ENCODE data around the gene PLA2R1.

PLA2R1 gene

DNA sequence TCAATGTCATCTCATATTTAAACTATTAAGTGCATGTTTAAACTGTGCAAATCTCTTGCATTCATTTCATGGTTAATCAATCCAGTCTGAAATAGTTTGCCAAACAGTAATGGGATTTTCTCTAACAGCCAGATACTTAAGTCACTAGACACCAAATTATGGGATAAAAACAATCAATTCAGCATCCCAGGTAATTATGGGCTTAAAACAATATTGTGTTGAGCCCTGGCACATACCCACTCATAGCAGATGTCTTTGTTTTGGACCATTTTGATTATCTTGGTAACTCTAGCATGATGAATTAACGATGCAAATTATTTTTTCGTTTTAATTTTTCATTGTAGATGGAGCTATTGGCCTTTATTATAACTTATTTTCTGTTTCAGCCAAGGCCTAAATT, 145.9 kb downstream of the PLA2R1 start:
- no peaks in the 10 kb centered on the region for H3K9me3 ChIP-seq (replicated peaks; ENCODE audit: low read length)
- H3K27me3 ChIP-seq (ENCODE audit: control insufficient read depth, insufficient read depth, low read length), result peaks cover 10% of the 10 kb centered on the region
- no peak overlapping the region for H3K4me3 ChIP-seq (ENCODE audit: low read length)
- no peaks in the 10 kb centered on the region for H3K4me1 ChIP-seq (ENCODE audit: control insufficient read depth, insufficient read depth, low read length)
- no peaks in the 10 kb centered on the region for H3K36me3 ChIP-seq (ENCODE audit: insufficient read depth, low read length)
- no peak overlapping the region for H3K4me2 ChIP-seq (ENCODE audit: low read length)
- no peak overlapping the region for H3K9ac ChIP-seq (ENCODE audit: low read depth, low read length)

DNA sequence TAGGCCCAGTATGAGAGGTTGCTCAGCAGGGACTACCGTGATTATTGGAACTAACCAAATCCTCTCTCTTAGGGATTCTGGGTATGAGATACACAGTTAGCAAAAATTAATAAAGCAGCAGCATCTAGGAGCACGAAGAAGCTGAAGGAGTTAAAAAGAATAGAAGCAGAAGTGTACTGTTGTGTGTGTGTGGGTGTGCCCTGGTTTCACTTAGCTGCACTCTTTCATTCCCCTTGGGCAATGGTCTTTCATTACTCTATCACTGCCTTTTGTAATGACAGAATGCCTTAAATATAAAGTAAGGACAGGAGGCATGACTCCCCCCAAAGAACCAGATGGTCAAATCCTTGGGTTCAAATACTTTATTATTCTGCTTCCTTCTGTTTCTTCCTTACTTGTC, 148.5 kb downstream of the PLA2R1 start:
- H3K9me3 ChIP-seq (replicated peaks; ENCODE audit: low read length), result no peaks in the 10 kb centered on the region
- no peak overlapping the region for H3K4me2 ChIP-seq (ENCODE audit: low read length)
- H3K4me3 ChIP-seq (ENCODE audit: low read length), result no peak overlapping the region
- no peak overlapping the region for H3K9ac ChIP-seq (ENCODE audit: low read depth, low read length)
- no peaks in the 10 kb centered on the region for H3K36me3 ChIP-seq (ENCODE audit: insufficient read depth, low read length)
- no peaks in the 10 kb centered on the region for H3K4me1 ChIP-seq (ENCODE audit: control insufficient read depth, insufficient read depth, low read length)
- H3K27me3 ChIP-seq (ENCODE audit: control insufficient read depth, insufficient read depth, low read length), result peaks cover 2% of the 10 kb centered on the region

DNA sequence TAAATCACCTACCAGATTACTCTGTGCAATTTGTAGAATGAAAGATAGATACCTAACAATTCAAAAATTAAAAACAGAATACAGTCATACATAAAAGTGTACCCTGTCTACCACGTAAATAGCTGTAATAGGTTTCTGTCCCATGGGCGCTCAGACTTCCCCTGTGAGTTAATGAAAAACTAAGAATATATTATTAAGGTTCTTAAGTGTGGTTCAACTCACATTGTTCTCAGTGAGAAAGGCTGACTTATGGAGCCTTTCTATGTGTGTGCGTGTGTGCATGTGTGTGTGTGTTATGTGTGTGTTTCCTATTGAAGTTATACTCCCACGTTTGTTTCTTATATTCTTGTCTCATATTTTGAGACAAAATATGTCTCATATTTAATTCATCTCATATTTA, 149.8 kb downstream of the PLA2R1 start:
- Histone ChIP-seq H3K36me3 (ENCODE audit: insufficient read depth, low read length) (no peaks in the 10 kb centered on the region), H3K27me3 (ENCODE audit: control insufficient read depth, insufficient read depth, low read length) (no peaks in the 10 kb centered on the region), H3K9me3 (replicated peaks; ENCODE audit: low read length) (no peaks in the 10 kb centered on the region), H3K9ac (ENCODE audit: low read depth, low read length) (no peak overlapping the region), H3K4me1 (ENCODE audit: control insufficient read depth, insufficient read depth, low read length) (no peaks in the 10 kb centered on the region), H3K4me3 (ENCODE audit: low read length) (no peak overlapping the region), H3K4me2 (ENCODE audit: low read length) (no peak overlapping the region)

DNA sequence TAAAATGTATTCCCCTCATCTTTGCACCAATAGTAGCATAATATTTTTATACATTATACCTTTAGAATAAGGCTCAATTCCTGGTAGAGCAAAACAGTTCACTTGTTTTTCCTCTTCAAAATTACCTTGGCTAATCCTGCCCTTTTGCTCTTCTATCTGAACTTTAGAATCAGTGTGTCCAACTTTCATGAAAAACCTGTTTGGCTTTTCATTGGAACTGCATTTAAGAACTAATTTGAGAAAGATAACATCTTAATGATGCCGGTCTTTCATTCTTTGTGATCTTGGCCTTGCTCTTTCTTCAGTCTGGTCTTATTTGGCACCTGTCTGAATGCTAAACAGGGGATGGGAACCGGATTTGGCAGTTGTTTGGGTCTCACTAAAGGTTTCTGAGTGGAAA, 151.5 kb downstream of the PLA2R1 start:
- H3K4me3 ChIP-seq (ENCODE audit: low read length), result no peak overlapping the region
- H3K36me3 ChIP-seq (ENCODE audit: insufficient read depth, low read length), result no peaks in the 10 kb centered on the region
- H3K4me2 ChIP-seq (ENCODE audit: low read length), result no peak overlapping the region
- no peaks in the 10 kb centered on the region for H3K4me1 ChIP-seq (ENCODE audit: control insufficient read depth, insufficient read depth, low read length)
- H3K9ac ChIP-seq (ENCODE audit: low read depth, low read length), result no peak overlapping the region
- no peaks in the 10 kb centered on the region for H3K9me3 ChIP-seq (replicated peaks; ENCODE audit: low read length)
- peaks cover 6% of the 10 kb centered on the region for H3K27me3 ChIP-seq (ENCODE audit: control insufficient read depth, insufficient read depth, low read length)

DNA sequence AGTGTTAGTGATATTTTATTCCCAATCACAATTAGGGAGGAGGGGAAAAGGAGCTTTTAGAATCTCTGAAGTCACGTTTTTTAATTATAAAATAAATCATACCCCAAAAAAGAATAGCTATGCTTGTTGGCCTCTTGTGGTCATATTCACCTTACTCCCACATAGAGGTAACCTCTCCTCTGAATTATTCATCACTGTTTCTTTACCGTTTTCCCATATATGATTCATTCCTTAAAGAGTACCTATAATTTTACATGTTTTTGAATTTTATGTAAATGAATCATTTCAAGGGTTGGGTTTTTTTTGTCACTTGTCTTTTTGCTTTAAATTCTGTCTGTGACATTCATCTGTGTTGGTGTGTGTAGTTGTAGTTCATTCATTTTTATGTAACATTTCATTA, 153.8 kb downstream of the PLA2R1 start:
- no peaks in the 10 kb centered on the region for H3K36me3 ChIP-seq (ENCODE audit: insufficient read depth, low read length)
- H3K4me2 ChIP-seq (ENCODE audit: low read length), result no peak overlapping the region
- H3K9me3 ChIP-seq (replicated peaks; ENCODE audit: low read length), result no peaks in the 10 kb centered on the region
- H3K27me3 ChIP-seq (ENCODE audit: control insufficient read depth, insufficient read depth, low read length), result peaks cover 18% of the 10 kb centered on the region
- H3K4me3 ChIP-seq (ENCODE audit: low read length), result no peak overlapping the region
- H3K4me1 ChIP-seq (ENCODE audit: control insufficient read depth, insufficient read depth, low read length), result peaks cover 13% of the 10 kb centered on the region
- no peak overlapping the region for H3K9ac ChIP-seq (ENCODE audit: low read depth, low read length)

DNA sequence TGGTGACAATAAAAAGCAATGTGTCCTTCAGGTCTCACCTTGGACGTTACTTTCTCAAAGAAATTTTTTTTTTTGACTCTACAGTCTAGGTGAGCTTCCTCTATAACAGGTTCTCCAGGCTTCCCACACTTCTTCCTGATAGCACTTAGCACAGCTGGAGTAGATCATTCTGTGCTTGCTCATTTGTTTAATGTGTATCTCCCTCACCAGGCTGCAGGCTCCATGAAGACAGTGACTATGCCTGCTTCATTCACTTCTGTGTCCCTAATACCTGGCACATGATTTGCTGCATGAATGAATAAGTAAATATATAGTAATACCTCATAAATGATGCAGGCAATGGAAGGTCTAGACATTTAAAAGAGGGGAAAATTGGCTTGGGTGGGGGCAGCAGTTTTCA, 154.5 kb downstream of the PLA2R1 start:
- Histone ChIP-seq H3K27me3 (ENCODE audit: control insufficient read depth, insufficient read depth, low read length) (peaks cover 18% of the 10 kb centered on the region), H3K4me3 (ENCODE audit: low read length) (no peak overlapping the region), H3K36me3 (ENCODE audit: insufficient read depth, low read length) (no peaks in the 10 kb centered on the region), H3K9me3 (replicated peaks; ENCODE audit: low read length) (no peaks in the 10 kb centered on the region), H3K4me2 (ENCODE audit: low read length) (no peak overlapping the region), H3K4me1 (ENCODE audit: control insufficient read depth, insufficient read depth, low read length) (peaks cover 20% of the 10 kb centered on the region), H3K9ac (ENCODE audit: low read depth, low read length) (no peak overlapping the region)

DNA sequence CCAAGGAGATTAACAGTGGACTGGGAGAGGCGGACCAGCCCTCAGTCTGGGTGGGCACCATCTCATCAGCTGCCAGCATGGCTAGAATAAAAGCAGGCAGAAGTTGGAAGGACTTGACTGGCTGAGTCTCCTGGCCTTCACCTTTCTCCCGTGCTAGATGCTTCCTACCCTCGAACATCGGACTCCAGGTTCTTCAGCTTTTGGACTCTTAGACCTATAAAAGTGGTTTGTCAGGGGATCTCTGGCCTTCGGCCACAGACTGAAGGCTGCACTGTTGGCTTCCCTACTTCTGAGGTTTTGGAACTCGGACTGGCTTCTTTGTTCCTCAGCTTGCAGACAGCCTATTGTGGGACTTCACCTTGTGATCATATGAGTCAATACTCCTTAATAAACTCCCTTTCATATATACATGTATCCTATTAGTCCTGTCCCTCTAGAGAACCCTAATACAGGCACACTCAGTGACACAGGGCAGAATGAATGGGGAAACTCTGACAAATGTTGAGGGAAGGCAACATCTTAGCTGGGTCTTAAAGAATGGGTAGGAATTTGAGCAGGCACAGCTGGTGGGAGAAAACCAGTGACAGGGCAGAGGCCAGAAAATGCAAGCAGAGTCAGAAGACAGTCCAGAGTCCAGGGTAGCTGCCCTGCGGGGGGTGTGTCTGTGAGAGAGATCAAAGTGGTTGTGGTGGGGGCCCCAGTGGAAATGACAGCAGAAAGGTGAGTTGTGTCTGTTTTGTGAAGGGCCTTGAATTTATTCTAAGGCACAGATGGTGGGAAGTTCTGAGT, 156.3 kb downstream of the PLA2R1 start:
- peaks cover 18% of the 10 kb centered on the region for H3K27me3 ChIP-seq (ENCODE audit: control insufficient read depth, insufficient read depth, low read length)
- no peaks in the 10 kb centered on the region for H3K36me3 ChIP-seq (ENCODE audit: insufficient read depth, low read length)
- H3K9me3 ChIP-seq (replicated peaks; ENCODE audit: low read length), result no peaks in the 10 kb centered on the region

DNA sequence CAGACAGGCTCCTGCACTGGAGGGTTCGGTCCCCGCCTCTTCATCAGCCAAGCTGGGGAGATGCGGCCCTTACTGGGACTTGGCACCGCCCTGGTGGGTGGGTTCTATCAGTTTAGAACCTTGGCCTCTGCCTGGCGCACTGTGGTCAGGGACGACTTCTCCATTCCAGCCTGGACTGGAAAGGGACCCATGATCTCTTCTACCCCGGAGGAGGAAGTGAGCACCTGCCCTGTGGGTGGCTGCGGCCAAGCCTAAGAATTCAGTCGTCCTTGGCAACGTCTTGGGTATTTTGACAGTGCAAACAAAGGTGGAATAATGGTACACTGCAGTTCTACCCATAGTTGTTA, 157.5 kb downstream of the PLA2R1 start:
- Histone ChIP-seq H3K9me3 (replicated peaks; ENCODE audit: low read length) (no peaks in the 10 kb centered on the region), H3K27me3 (ENCODE audit: control insufficient read depth, insufficient read depth, low read length) (peaks cover 22% of the 10 kb centered on the region), H3K4me3 (ENCODE audit: low read length) (peak overlapping the region; percentile 66), H3K4me2 (ENCODE audit: low read length) (peak overlapping the region; percentile 88), H3K9ac (ENCODE audit: low read depth, low read length) (no peak overlapping the region), H3K4me1 (ENCODE audit: control insufficient read depth, insufficient read depth, low read length) (peaks cover 20% of the 10 kb centered on the region), H3K36me3 (ENCODE audit: insufficient read depth, low read length) (no peaks in the 10 kb centered on the region)

More for the DNA sequence above, 156.3 kb downstream of the PLA2R1 start:
- peaks cover 20% of the 10 kb centered on the region for H3K4me1 ChIP-seq (ENCODE audit: control insufficient read depth, insufficient read depth, low read length)
- no peak overlapping the region for H3K9ac ChIP-seq (ENCODE audit: low read depth, low read length)
- H3K4me2 ChIP-seq (ENCODE audit: low read length), result no peak overlapping the region
- H3K4me3 ChIP-seq (ENCODE audit: low read length), result no peak overlapping the region

DNA sequence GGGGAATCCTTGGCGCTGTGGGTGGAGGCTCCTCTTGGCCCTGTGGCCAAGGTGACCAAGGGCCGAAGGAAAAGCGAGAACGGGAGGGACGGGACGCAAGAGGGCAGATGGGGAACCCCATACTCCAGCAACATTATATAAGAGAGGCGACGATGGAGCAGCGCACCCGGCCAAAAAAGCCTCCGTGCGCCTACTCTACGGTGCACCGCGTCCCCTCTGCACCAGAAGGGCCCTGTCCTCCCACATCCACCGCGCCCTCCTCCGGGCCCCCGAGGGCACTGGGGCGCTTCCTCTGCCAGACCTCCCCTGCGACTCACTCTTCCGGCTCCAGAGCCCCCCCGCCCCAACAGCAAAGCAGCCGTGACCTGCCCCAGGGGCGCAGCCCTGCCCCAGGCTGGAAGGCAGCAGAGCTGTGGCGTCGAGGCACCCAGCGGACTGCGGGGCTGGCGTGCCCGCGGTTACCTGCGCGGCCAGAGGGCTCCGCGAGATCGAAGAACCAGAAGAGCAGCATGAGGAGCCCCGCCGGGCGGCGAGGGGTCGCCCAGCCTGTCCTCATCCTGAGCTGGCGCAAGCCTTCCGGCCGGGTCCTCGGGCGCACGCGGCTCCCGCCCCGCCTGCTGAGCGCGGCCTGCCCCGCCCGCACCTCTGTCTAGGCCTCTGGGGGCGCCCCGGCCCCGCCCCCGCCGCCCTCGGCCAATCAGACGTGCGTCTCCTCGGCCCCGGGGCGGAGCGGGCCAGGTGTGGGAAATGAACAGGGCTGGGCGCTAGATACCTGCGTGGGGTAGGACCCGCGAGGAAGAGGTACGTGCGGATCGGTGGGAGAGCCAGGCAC, 158.1 kb downstream of the PLA2R1 start, which contains the start of gene LY75:
Gene LY75 (minus strand): TSS at position 630 of the 832 bp plus-strand sequence.
- Histone ChIP-seq H3K4me3 (ENCODE audit: low read length) (peak within 1 kb of the TSS; percentile 66), H3K9ac (ENCODE audit: low read depth, low read length) (peak within 1 kb of the TSS; percentile 18), H3K36me3 (ENCODE audit: insufficient read depth, low read length) (no peaks in the 10 kb centered on the region), H3K27me3 (ENCODE audit: control insufficient read depth, insufficient read depth, low read length) (peaks cover 27% of the 10 kb centered on the region), H3K4me1 (ENCODE audit: control insufficient read depth, insufficient read depth, low read length) (peaks cover 20% of the 10 kb centered on the region), H3K4me2 (ENCODE audit: low read length) (peak within 1 kb of the TSS; percentile 88), H3K9me3 (replicated peaks; ENCODE audit: low read length) (no peaks in the 10 kb centered on the region)

DNA sequence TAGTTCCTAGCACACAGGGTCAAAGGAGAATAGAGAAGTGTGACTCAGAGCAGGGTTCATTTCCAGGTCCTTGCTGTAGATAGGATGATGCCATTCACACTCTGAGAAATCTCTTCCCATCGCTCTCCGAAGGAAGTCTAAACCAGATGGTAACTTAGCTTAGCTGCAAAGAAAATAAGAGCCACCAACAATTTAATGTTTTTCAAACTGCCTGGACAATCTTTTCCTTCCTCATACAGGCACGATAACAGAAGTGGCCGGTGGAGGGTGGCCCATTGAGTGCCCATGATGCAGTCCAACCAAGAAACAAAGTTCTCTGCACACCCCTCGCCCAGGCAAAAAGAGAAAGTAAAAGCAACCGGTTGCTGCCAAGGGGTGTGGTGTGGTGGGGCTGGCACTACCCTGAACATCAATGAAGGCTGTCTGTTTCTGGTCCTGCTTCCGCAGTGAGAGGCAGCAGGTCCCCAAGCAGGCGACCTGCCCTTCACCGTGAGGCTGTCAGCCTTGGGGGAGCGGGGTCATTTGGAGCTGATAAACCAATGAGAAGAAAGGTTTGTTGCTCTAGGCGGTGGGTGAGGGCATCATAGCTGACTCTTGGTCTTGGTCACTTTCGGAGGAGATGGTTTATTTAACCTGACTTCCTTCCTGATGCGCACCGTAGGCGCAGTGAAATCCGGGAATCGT, 158.8 kb downstream of the PLA2R1 start:
- peak overlapping the region; percentile 88 for H3K4me2 ChIP-seq (ENCODE audit: low read length)
- H3K4me3 ChIP-seq (ENCODE audit: low read length), result peak overlapping the region; percentile 66
- H3K27me3 ChIP-seq (ENCODE audit: control insufficient read depth, insufficient read depth, low read length), result peaks cover 34% of the 10 kb centered on the region
- peaks cover 20% of the 10 kb centered on the region for H3K4me1 ChIP-seq (ENCODE audit: control insufficient read depth, insufficient read depth, low read length)
- no peaks in the 10 kb centered on the region for H3K36me3 ChIP-seq (ENCODE audit: insufficient read depth, low read length)
- no peaks in the 10 kb centered on the region for H3K9me3 ChIP-seq (replicated peaks; ENCODE audit: low read length)
- H3K9ac ChIP-seq (ENCODE audit: low read depth, low read length), result peak overlapping the region; percentile 18

DNA sequence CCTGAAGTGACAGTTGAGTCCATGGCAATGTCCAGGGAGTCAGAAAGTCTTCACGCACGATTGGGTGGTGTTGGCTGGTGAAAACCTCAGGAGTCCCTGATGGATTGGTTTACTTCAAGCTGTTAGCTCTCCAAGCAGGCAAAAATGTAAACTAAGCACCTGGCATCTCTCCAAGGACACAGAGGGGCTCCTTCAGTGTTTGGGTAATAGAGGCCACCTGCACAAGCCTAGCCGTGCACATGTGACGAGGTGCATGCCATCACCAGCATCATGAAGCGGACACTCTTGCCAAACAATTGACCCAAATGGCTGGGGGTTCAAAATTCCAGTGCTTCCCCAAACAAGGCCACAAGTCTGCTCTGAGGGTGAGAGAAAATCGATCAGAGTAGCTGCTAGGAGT, 159.7 kb downstream of the PLA2R1 start:
- H3K4me2 ChIP-seq (ENCODE audit: low read length), result no peak overlapping the region
- peaks cover 40% of the 10 kb centered on the region for H3K27me3 ChIP-seq (ENCODE audit: control insufficient read depth, insufficient read depth, low read length)
- no peak overlapping the region for H3K4me3 ChIP-seq (ENCODE audit: low read length)
- H3K9me3 ChIP-seq (replicated peaks; ENCODE audit: low read length), result no peaks in the 10 kb centered on the region
- H3K36me3 ChIP-seq (ENCODE audit: insufficient read depth, low read length), result no peaks in the 10 kb centered on the region
- peaks cover 20% of the 10 kb centered on the region for H3K4me1 ChIP-seq (ENCODE audit: control insufficient read depth, insufficient read depth, low read length)
- no peak overlapping the region for H3K9ac ChIP-seq (ENCODE audit: low read depth, low read length)

All from skeletal muscle satellite cell (primary cell).